ENCODE results near the gene MPV17L2. TPM values are rescaled to one million over a fixed set of nuclear protein-coding genes. Genes with fewer than 3 reads are reported as not detected.
A peak's percentile ranks its signal among the peaks of the same experiment; 100 is the strongest.

Gene MPV17L2
- polyA plus RNA-seq, 2 of the 4 experiments (the other 2 are of a cell fraction): 8.3 to 13.9 TPM

GRCh38 chr19:18165794-18166544 lies 27.0 kb upstream of the MPV17L2 start:
- POLR2A ChIA-PET: no interaction called here
- WGBS (ENCODE audit: missing lambda C conversion rate): 94% methylated on average over 15 of the region's 15 CpGs

GRCh38 chr19:18167011-18167410 lies 26.0 kb upstream of the MPV17L2 start:
- CTCF ChIA-PET: interaction anchor here (1.1 to 2.3 kb wide), 7 partner anchors 15 to 105 kb away, joined by 3 to 12 read pairs (median 5); no protein-coding TSS in a partner anchor
- Histone ChIP-seq H3K27ac (no peak overlapping the region), H3K4me1 (no peaks in the 10 kb centered on the region), H3K9me3 (no peaks in the 10 kb centered on the region), H3K4me3 (no peak overlapping the region), H3K4me2 (no peak overlapping the region)
- POLR2A ChIA-PET: no interaction called here
- FAIRE-seq: no peak
- TF ChIP-seq ELK1 (IDR thresholded peaks at IDR 0.05; ENCODE audit: low read depth, low read length) (no peak), HMGXB4 (CRISPR knock-in tag; IDR thresholded peaks at IDR 0.05; ENCODE audit: borderline replicate concordance) (no peak), RFX5 (IDR thresholded peaks at IDR 0.05) (no peak), RCOR1 (IDR thresholded peaks at IDR 0.05; ENCODE audit: low read depth, low read length) (no peak), KDM1A (IDR thresholded peaks at IDR 0.05; ENCODE audit: low read depth) (no peak), TFCP2L1 (CRISPR knock-in tag; IDR thresholded peaks at IDR 0.05) (no peak)
- 95% methylated on average over 17 of the region's 21 CpGs for WGBS (ENCODE audit: missing lambda C conversion rate)
- ATAC-seq: no peak
- no peak for DNase-seq (ENCODE audit: low read depth in 1 of 2, low spot score in 1 of 2)

More at GRCh38 chr19:18165794-18166544, 27.0 kb upstream of the MPV17L2 start:
- no peak overlapping the region for H3K4me2 ChIP-seq
- CTCF ChIA-PET: interaction anchor here (0.7 to 1.3 kb wide), 3 partner anchors 8 to 142 kb away, joined by 3 to 4 read pairs (median 3); partner anchors contain the start of gene IFI30
- no peak overlapping the region for H3K4me3 ChIP-seq
- H3K4me1 ChIP-seq: peaks cover 2% of the 10 kb centered on the region; the same call in 2 of the 3 replicates
- DNase-seq (ENCODE audit: low read depth in 1 of 2, low spot score in 1 of 2) (no peak), ATAC-seq (no peak), FAIRE-seq (no peak)
- H3K9me3 ChIP-seq: no peaks in the 10 kb centered on the region
- H3K27ac ChIP-seq: no peak overlapping the region
- no peak for TF ChIP-seq REST (IDR thresholded peaks at IDR 0.05)
- no peak for TF ChIP-seq BHLHE40 (IDR thresholded peaks at IDR 0.05; ENCODE audit: low read depth, low read length)
- TF ChIP-seq ESRRA (IDR thresholded peaks at IDR 0.05; ENCODE audit: borderline replicate concordance, low read length): no peak
- no peak for TF ChIP-seq SMC3 (IDR thresholded peaks at IDR 0.05)

GRCh38 chr19:18167975-18168645 lies 24.9 kb upstream of the MPV17L2 start:
- POLR2A ChIA-PET: no interaction called here
- Histone ChIP-seq H3K4me3 (no peak overlapping the region), H3K4me1 (peaks cover under 1% of the 10 kb centered on the region; the same call in 1 of the 3 replicates), H3K4me2 (no peak overlapping the region), H3K9me3 (no peaks in the 10 kb centered on the region), H3K27ac (no peak overlapping the region)
- 44% methylated on average over 14 of the region's 14 CpGs for WGBS (ENCODE audit: missing lambda C conversion rate)
- ATAC-seq (peak; percentile 88 to 93), DNase-seq (ENCODE audit: low read depth in 1 of 2, low spot score in 1 of 2) (peak in 1 of 2 experiments; percentile 81), FAIRE-seq (no peak)
- CTCF ChIA-PET: interaction anchor here (0.6 to 2.3 kb wide), 18 partner anchors 10 to 86 kb away, joined by 3 to 12 read pairs (median 4); a partner anchor contains a TSS
- no peak for TF ChIP-seq HOXA7 (CRISPR knock-in tag; IDR thresholded peaks at IDR 0.05)
- no peak for TF ChIP-seq REST (IDR thresholded peaks at IDR 0.05)
- TF ChIP-seq FOSB (CRISPR knock-in tag; IDR thresholded peaks at IDR 0.05): no peak
- TF ChIP-seq ZFP36 (IDR thresholded peaks at IDR 0.05; ENCODE audit: borderline replicate concordance, partially characterized antibody): peak; percentile 74
- no peak for TF ChIP-seq BCL3 (IDR thresholded peaks at IDR 0.05)
- no peak for TF ChIP-seq RNF2 (IDR thresholded peaks at IDR 0.05; ENCODE audit: borderline replicate concordance, low read depth)
- TF ChIP-seq HEYL (CRISPR knock-in tag; IDR thresholded peaks at IDR 0.05): no peak
- TF ChIP-seq RAD21 (conservative IDR thresholded peaks at IDR 0.05 in 1 of 2, IDR thresholded peaks at IDR 0.05 in 1 of 2): peak; percentile 52 to 58
- no peak for TF ChIP-seq HDAC2 (IDR thresholded peaks at IDR 0.05)
- TF ChIP-seq SMC3 (IDR thresholded peaks at IDR 0.05): peak; percentile 31; the same call in 1 of the 3 replicates

Data from A549 (cell line).